ENCODE results near the gene ODAD4. TPM values are rescaled to one million over a fixed set of nuclear protein-coding genes. Genes with fewer than 3 reads are reported as not detected.

Gene ODAD4
- total and polyA plus RNA-seq, 3 donors from 2014 or later, result 22.3 to 53.7 (median 26.0) TPM

GRCh38 chr17:41956522-41956921 lies 26.1 kb downstream of the ODAD4 start:
- H3K4me3 ChIP-seq, result no peak overlapping the region
- peaks cover 19% of the 10 kb centered on the region for H3K4me1 ChIP-seq

GRCh38 chr17:41957031-41957868 lies 26.8 kb downstream of the ODAD4 start:
- Histone ChIP-seq H3K36me3 (ENCODE audit: low read depth, missing control alignments) (no peaks in the 10 kb centered on the region), H3K4me3 (no peak overlapping the region), H3K9me3 (no peaks in the 10 kb centered on the region), H3K27me3 (no peaks in the 10 kb centered on the region), H3K4me1 (peaks cover 19% of the 10 kb centered on the region), H3K27ac (no peak overlapping the region)
- TF ChIP-seq POLR2A (IDR thresholded peaks at IDR 0.05), result no peak
- no peak for TF ChIP-seq CTCF (IDR thresholded peaks at IDR 0.05)
- intact Hi-C loops (cut with DNase I; ENCODE audit: low total_unique reads), result no loop called here
- 80 to 81% methylated on average over 9 to 11 of the region's 11 CpGs for WGBS, 2 donors
- DNase-seq, result no peak

More at GRCh38 chr17:41956522-41956921, 26.1 kb downstream of the ODAD4 start:
- TF ChIP-seq CTCF (IDR thresholded peaks at IDR 0.05) (no peak), POLR2A (IDR thresholded peaks at IDR 0.05) (no peak)
- intact Hi-C loops (cut with DNase I; ENCODE audit: low total_unique reads), result no loop called here
- H3K27ac ChIP-seq, result no peak overlapping the region
- DNase-seq, result no peak
- no peaks in the 10 kb centered on the region for H3K36me3 ChIP-seq (ENCODE audit: low read depth, missing control alignments)
- no peaks in the 10 kb centered on the region for H3K27me3 ChIP-seq
- H3K9me3 ChIP-seq, result no peaks in the 10 kb centered on the region
- WGBS, 2 donors, result 96 to 97% methylated on average over 6 of the region's 6 CpGs

- no peak for TF ChIP-seq CTCF (IDR thresholded peaks at IDR 0.05)
- TF ChIP-seq POLR2A (IDR thresholded peaks at IDR 0.05), result no peak
- WGBS, 2 donors, result 86 to 87% methylated on average over 6 of the region's 6 CpGs
- Histone ChIP-seq H3K36me3 (ENCODE audit: low read depth, missing control alignments) (no peaks in the 10 kb centered on the region), H3K27me3 (no peaks in the 10 kb centered on the region), H3K4me3 (no peak overlapping the region), H3K27ac (no peak overlapping the region), H3K4me1 (peaks cover 19% of the 10 kb centered on the region), H3K9me3 (no peaks in the 10 kb centered on the region)
- intact Hi-C loops (cut with DNase I; ENCODE audit: low total_unique reads), result no loop called here
- no peak for DNase-seq
Observed at GRCh38 chr17:41957869-41958439, 27.5 kb downstream of the ODAD4 start.

- intact Hi-C loops (cut with DNase I; ENCODE audit: low total_unique reads), result no loop called here
- TF ChIP-seq POLR2A (IDR thresholded peaks at IDR 0.05), result no peak
- no peak for TF ChIP-seq CTCF (IDR thresholded peaks at IDR 0.05)
- H3K36me3 ChIP-seq (ENCODE audit: low read depth, missing control alignments), result no peaks in the 10 kb centered on the region
- H3K27me3 ChIP-seq, result no peaks in the 10 kb centered on the region
- no peaks in the 10 kb centered on the region for H3K9me3 ChIP-seq
- no peak overlapping the region for H3K4me3 ChIP-seq
- no peak overlapping the region for H3K27ac ChIP-seq
- WGBS, 2 donors, result 51 to 58% methylated on average over 2 of the region's 2 CpGs
- DNase-seq, result no peak
- peaks cover 19% of the 10 kb centered on the region for H3K4me1 ChIP-seq
Observed at GRCh38 chr17:41959030-41959335, 28.6 kb downstream of the ODAD4 start.
